H1 (cell line): ENCODE data around the gene DDX60. TPM values are rescaled to one million over a fixed set of nuclear protein-coding genes. Genes with fewer than 3 reads are reported as not detected.

Source experiments
- CTCF ChIA-PET: fragments of 300-600 bp; sonication (Branson Sonifier 250); formaldehyde crosslinking; loops from one replicate; lab custom pipeline; 2021; ENCODE audit not compliant: partially characterized antibody; lab: Charles Lee
- POLR2A ChIA-PET: fragments of 300-600 bp; sonication (Branson Sonifier 250); formaldehyde crosslinking; loops from one replicate; lab custom pipeline; 2021; ENCODE audit warnings: inconsistent platforms; ENCODE audit not compliant: partially characterized antibody; lab: Charles Lee
- DNase-seq, 2 experiments: peaks; one replicate each; pipeline versions ENCODE4 v3.0.0 to v3.0.0-alpha.2; 2010 to 2022; ENCODE audit warnings: low spot score in 2 of 2, low read depth in 1 of 2, mixed read lengths in 1 of 2
- FAIRE-seq: peaks from 2 replicates; lab custom pipeline; 2011; peaks lifted over from hg19 to GRCh38; lab: Jason Lieb, UNC
- H2AFZ ChIP-seq: 2 replicates; pipeline ENCODE4 v1.8.1; 2012; ENCODE audit warnings: low read length, inconsistent platforms
- H2AK5ac ChIP-seq: 2 replicates; pipeline ENCODE4 v1.6.1; 2013; ENCODE audit warnings: low read depth, low read length
- H2BK120ac ChIP-seq: replicated peaks from 2 replicates; pipeline ENCODE3; 2013; ENCODE audit warnings: low read depth, low read length, inconsistent platforms
- H2BK12ac ChIP-seq: 2 replicates; pipeline ENCODE4 v1.6.1; 2013; ENCODE audit warnings: low read depth, low read length
- H2BK15ac ChIP-seq: 2 replicates; pipeline ENCODE4 v1.6.1; 2013; ENCODE audit warnings: low read length
- H2BK20ac ChIP-seq: 2 replicates; pipeline ENCODE4 v1.6.1; 2013; ENCODE audit warnings: low read length
- H2BK5ac ChIP-seq: 2 replicates; pipeline ENCODE4 v1.6.1; 2013; ENCODE audit warnings: low read depth, low read length
- H3K14ac ChIP-seq: 2 replicates; pipeline ENCODE4 v1.6.1; 2013; ENCODE audit warnings: inconsistent platforms; ENCODE audit not compliant: insufficient read length
- H3K18ac ChIP-seq: 2 replicates; pipeline ENCODE4 v1.6.1; 2013; ENCODE audit warnings: low read length; ENCODE audit errors: extremely low read depth
- H3K23ac ChIP-seq: 2 replicates; pipeline ENCODE4 v1.6.1; 2013; ENCODE audit warnings: inconsistent platforms; ENCODE audit not compliant: insufficient read length
- H3K23me2 ChIP-seq: 2 replicates; pipeline ENCODE4 v1.6.1; 2013; ENCODE audit warnings: low read depth, low read length
- H3K27ac ChIP-seq: 2 replicates; pipeline ENCODE4 v1.6.1; 2011; ENCODE audit warnings: low read depth, low read length, inconsistent platforms
- H3K27me3 ChIP-seq, 4 experiments: replicated peaks in 1 of 4; 1 replicate in 1 of 4; 2 replicates in 3 of 4; pipeline versions ENCODE4 v1.6.1 to v1.8.1; 2011 to 2013; ENCODE audit warnings: low read length in 3 of 4, mild to moderate bottlenecking in 3 of 4, inconsistent platforms in 2 of 4, mixed read lengths in 2 of 4, moderate library complexity in 1 of 4; ENCODE audit not compliant: control insufficient read depth in 3 of 4, insufficient read depth in 3 of 4; ENCODE audit errors: extremely low read depth in 1 of 4
- H3K36me3 ChIP-seq, 4 experiments: 2 replicates each; pipeline versions ENCODE4 v1.6.1 to v1.8.1; 2011 to 2013; ENCODE audit warnings: mild to moderate bottlenecking in 4 of 4, low read length in 3 of 4, moderate library complexity in 2 of 4, control low read depth in 1 of 4, inconsistent platforms in 1 of 4; ENCODE audit not compliant: insufficient read depth in 4 of 4, control insufficient read depth in 2 of 4
- H3K4ac ChIP-seq: replicated peaks from 2 replicates; pipeline ENCODE3; 2013; ENCODE audit warnings: low read length, low read depth, mixed read lengths, inconsistent platforms; ENCODE audit not compliant: insufficient read length
- H3K4me1 ChIP-seq, 4 experiments: replicated peaks in 1 of 4; 1 replicate in 1 of 4; 2 replicates in 3 of 4; pipeline versions ENCODE4 v1.6.1 to v1.8.1; 2011 to 2013; ENCODE audit warnings: low read length in 3 of 4, inconsistent platforms in 2 of 4, mixed read lengths in 1 of 4; ENCODE audit not compliant: insufficient read depth in 4 of 4, control insufficient read depth in 3 of 4
- H3K4me2 ChIP-seq, 2 experiments: 2 replicates each; pipeline versions ENCODE4 v1.6.1 to v1.8.1; 2011 to 2013; ENCODE audit warnings: low read depth in 2 of 2, low read length in 2 of 2, control low read depth in 1 of 2, inconsistent platforms in 1 of 2, mild to moderate bottlenecking in 1 of 2; ENCODE audit not compliant: insufficient read depth in 1 of 2
- H3K4me3 ChIP-seq, 4 experiments: fragments of 200-600, 300-600 bp in 1 of 4; sonication (generic), shearing (Covaris generic), sonication (Bioruptor Twin) in 1 of 4; 2 replicates each; pipeline versions ENCODE4 v1.5.1 to v1.8.1; 2011 to 2016; ENCODE audit warnings: low read length in 4 of 4, low read depth in 3 of 4, control low read depth in 2 of 4, inconsistent platforms in 2 of 4, mild to moderate bottlenecking in 2 of 4, mixed read lengths in 1 of 4, moderate library complexity in 1 of 4; ENCODE audit not compliant: insufficient read depth in 2 of 4; ENCODE audit errors: extremely low read depth in 1 of 4
- H3K56ac ChIP-seq: replicated peaks from 2 replicates; pipeline ENCODE3; 2013; ENCODE audit warnings: low read depth, mild to moderate bottlenecking, mixed read lengths, low read length, inconsistent platforms; ENCODE audit not compliant: insufficient read length
- H3K79me1 ChIP-seq: 2 replicates; pipeline ENCODE4 v1.6.1; 2013; ENCODE audit warnings: low read depth, low read length, control low read depth
- H3K79me2 ChIP-seq, 2 experiments: 2 replicates each; pipeline versions ENCODE4 v1.6.1 to v1.8.1; 2012 to 2013; ENCODE audit warnings: low read length in 2 of 2, mild to moderate bottlenecking in 2 of 2, inconsistent platforms in 1 of 2; ENCODE audit not compliant: insufficient read depth in 2 of 2, control insufficient read depth in 1 of 2
- H3K9ac ChIP-seq, 4 experiments: replicated peaks in 1 of 4; 1 replicate in 1 of 4; 2 replicates in 3 of 4; pipeline versions ENCODE4 v1.6.1 to v1.8.1; 2011 to 2013; ENCODE audit warnings: low read depth in 3 of 4, low read length in 3 of 4, control low read depth in 2 of 4, mild to moderate bottlenecking in 2 of 4, moderate library complexity in 2 of 4, inconsistent platforms in 1 of 4; ENCODE audit errors: extremely low read depth in 1 of 4
- H3K9me3 ChIP-seq, 2 experiments: 2 replicates each; pipeline versions ENCODE4 v1.6.1 to v1.8.1; 2012 to 2013; ENCODE audit warnings: mild to moderate bottlenecking in 2 of 2, moderate library complexity in 2 of 2, control low read depth in 1 of 2, inconsistent platforms in 1 of 2, low read depth in 1 of 2, low read length in 1 of 2, mixed read lengths in 1 of 2; ENCODE audit not compliant: insufficient read depth in 2 of 2
- H4K20me1 ChIP-seq, 2 experiments: replicated peaks in 1 of 2; 2 replicates each; pipeline versions ENCODE3 to v1.8.1; 2011 to 2013; ENCODE audit warnings: inconsistent platforms in 2 of 2, low read length in 2 of 2, mild to moderate bottlenecking in 1 of 2; ENCODE audit not compliant: insufficient read depth in 2 of 2, control insufficient read depth in 1 of 2
- H4K5ac ChIP-seq: 2 replicates; pipeline ENCODE4 v1.6.1; 2013; ENCODE audit warnings: low read length, low read depth, mixed read lengths, inconsistent platforms; ENCODE audit not compliant: insufficient read length
- H4K8ac ChIP-seq: 2 replicates; pipeline ENCODE4 v1.8.0; 2013; ENCODE audit warnings: mild to moderate bottlenecking, moderate library complexity, low read length, inconsistent platforms; ENCODE audit not compliant: insufficient read depth; ENCODE audit errors: extremely low read depth
- H4K91ac ChIP-seq: replicated peaks from 2 replicates; pipeline ENCODE3; 2013; ENCODE audit warnings: low read length, mixed read lengths, inconsistent platforms; ENCODE audit not compliant: insufficient read length
- BCL11A ChIP-seq, 2 experiments: IDR thresholded peaks; one replicate each; pipeline ENCODE4 v1.6.1; 2011; ENCODE audit warnings: low read depth in 2 of 2, low read length in 2 of 2, mild to moderate bottlenecking in 2 of 2
- CHD2 ChIP-seq: IDR thresholded peaks from 2 replicates; pipeline ENCODE4 v1.6.1; 2012; ENCODE audit warnings: low read length, improper control_type of control experiment
- CREB1 ChIP-seq: IDR thresholded peaks from 2 replicates; pipeline ENCODE4 v1.6.1; 2012; ENCODE audit warnings: inconsistent platforms
- CTBP2 ChIP-seq: IDR thresholded peaks from 2 replicates; pipeline ENCODE4 v1.7.0; 2011; ENCODE audit warnings: borderline replicate concordance, mild to moderate bottlenecking, moderate library complexity, mixed read lengths, low read length; ENCODE audit not compliant: insufficient read depth, insufficient read length
- JUN ChIP-seq: IDR thresholded peaks from 2 replicates; pipeline ENCODE4 v1.6.1; 2011; ENCODE audit warnings: low read depth, mild to moderate bottlenecking, improper control_type of control experiment, low read length
- KDM1A ChIP-seq: fragments of 200-600, 300-600 bp; sonication (generic); IDR thresholded peaks from 2 replicates; pipeline ENCODE4 v1.7.1; 2016; ENCODE audit warnings: mild to moderate bottlenecking, low read length, borderline replicate concordance
- KDM4A ChIP-seq: IDR thresholded peaks from one replicate; pipeline ENCODE4 v1.7.1; 2012; ENCODE audit warnings: low read depth, mild to moderate bottlenecking, moderate library complexity, low read length, inconsistent platforms; ENCODE audit not compliant: severe bottlenecking
- POLR2A ChIP-seq, 2 experiments: IDR thresholded peaks; 1 replicate in 1 of 2; 2 replicates in 1 of 2; pipeline ENCODE4 v1.6.1; 2011; ENCODE audit warnings: low read depth in 2 of 2, low read length in 2 of 2, mild to moderate bottlenecking in 2 of 2; ENCODE audit errors: control extremely low read depth in 1 of 2
- POLR2AphosphoS5 ChIP-seq: IDR thresholded peaks from 2 replicates; pipeline ENCODE4 v1.6.1; 2011; ENCODE audit warnings: low read depth, low read length
- RBBP5 ChIP-seq: IDR thresholded peaks from 2 replicates; pipeline ENCODE4 v1.7.1; 2012; ENCODE audit warnings: low read depth, mild to moderate bottlenecking, inconsistent platforms, low read length, moderate library complexity, borderline replicate concordance
- WGBS, 2 experiments: shearing (Covaris generic) in 1 of 2; methylation state at CpG; one replicate each; pipeline versions ENCODE4 v1.1.6 to v1.1.7; 2013 to 2015; ENCODE audit warnings: low lambda C conversion rate in 2 of 2, mixed read lengths in 2 of 2, inconsistent platforms in 1 of 2, low coverage in 1 of 2, missing lambda C conversion rate in 1 of 2; ENCODE audit not compliant: insufficient replicate concordance in 2 of 2, insufficient coverage in 1 of 2, insufficient read length in 1 of 2; ENCODE audit errors: extremely low coverage in 1 of 2, missing lambda C conversion rate in 1 of 2; 5-methylcytosine and 5-hydroxymethylcytosine counted together
- polyA plus RNA-seq, 7 experiments: library from polyadenylated mRNA; depleted of rRNA in 3 of 7; stranded (reverse) in 5 of 7; unstranded in 2 of 7; fragments of >200 nt in 5 of 7; fragments of 200-250 nt in 2 of 7; gene quantifications; 1 replicate in 5 of 7; 2 replicates in 1 of 7; 4 replicates in 1 of 7; pipeline versions ENCODE4 v1.2.1 to v1.2.3, GENCODE V29; 2011 to 2013; ENCODE audit warnings: missing spikeins in 2 of 7, mixed read lengths in 2 of 7
- total RNA-seq: library from RNA; stranded (reverse); fragmentation: NEBNext Ultra II Directional; extraction: Animal tissue kit (Norgen Biotek cat#: 25700); gene quantifications from 2 replicates; pipeline ENCODE4 v1.2.1, GENCODE V29; 2021

Gene DDX60
- total and polyA plus RNA-seq, 2 of the 8 experiments (the other 6 are each of a cell fraction or from before 2014, with no cell fraction given) = 1.00 to 1.6 TPM

- Histone ChIP-seq H3K36me3 (no peaks in the 10 kb centered on the region), H3K4ac (no peak overlapping the region), H3K27ac (no peak overlapping the region), H3K4me1 (no peaks in the 10 kb centered on the region), H2BK15ac (no peak overlapping the region), H3K18ac (no peak overlapping the region), H3K9ac (no peak overlapping the region), H2BK20ac (no peak overlapping the region), H3K9me3 (no peaks in the 10 kb centered on the region), H3K56ac (no peak overlapping the region), H2AK5ac (no peak overlapping the region), H3K27me3 (no peaks in the 10 kb centered on the region), H2BK12ac (no peak overlapping the region), H3K4me3 (no peak overlapping the region), H3K23ac (no peak overlapping the region), H3K4me2 (no peak overlapping the region), H4K8ac (no peak overlapping the region), H4K91ac (no peak overlapping the region), H3K23me2 (no peaks in the 10 kb centered on the region), H4K20me1 (no peaks in the 10 kb centered on the region), H3K79me1 (no peaks in the 10 kb centered on the region), H4K5ac (no peak overlapping the region), H3K14ac (no peak overlapping the region), H2BK120ac (no peak overlapping the region), H2BK5ac (no peak overlapping the region), H3K79me2 (no peaks in the 10 kb centered on the region), H2AFZ (no peak overlapping the region)
- POLR2A ChIA-PET = no interaction called here
- WGBS, 2 experiments = 88% methylated on average over 1 of the region's 1 CpG; no CpG with 5 or more reads in 1 of the 2 experiments
- CTCF ChIA-PET = no interaction called here
- no peak for FAIRE-seq
- DNase-seq = no peak
- TF ChIP-seq JUN (no peak), RBBP5 (no peak), KDM1A (no peak), CHD2 (no peak), POLR2AphosphoS5 (no peak), BCL11A (IDR thresholded peaks at IDR 0.05; ENCODE audit: low read depth in 2 of 2, low read length in 2 of 2) (no peak), CREB1 (no peak), KDM4A (no peak), CTBP2 (no peak), POLR2A (IDR thresholded peaks at IDR 0.05; ENCODE audit: control extremely low read depth in 1 of 2, low read depth in 2 of 2, low read length in 2 of 2) (no peak)
These were observed 15.5 kb upstream of the DDX60 start for GRCh38 chr4:168334053-168334452.
